Gastrocnemius medialis (tissue), 4 donors: ENCODE measurements around the gene ARHGAP26.

ENCODE experiments used
- POLR2A ChIP-seq, 2 donors: fragments of 450-650 bp; IDR thresholded peaks; one replicate each; pipeline ENCODE4 v1.6.1; 2017; ENCODE audit warnings: antibody characterized with exemption in 2 of 2, mild to moderate bottlenecking in 2 of 2, moderate library complexity in 2 of 2
- TF ChIP-seq, protein P1 (sequence below), 5 experiments: fragments of 450-650 bp in 3 of 5; fragments of 200-600 bp in 2 of 5; sonication (generic) in 2 of 5; IDR thresholded peaks in 4 of 5; conservative IDR thresholded peaks in 1 of 5; 1 replicate in 4 of 5; 2 replicates in 1 of 5; pipeline ENCODE4 v1.5.1; 2016 to 2019; ENCODE audit warnings: antibody characterized with exemption in 5 of 5, mild to moderate bottlenecking in 3 of 5, moderate library complexity in 3 of 5

DNA sequence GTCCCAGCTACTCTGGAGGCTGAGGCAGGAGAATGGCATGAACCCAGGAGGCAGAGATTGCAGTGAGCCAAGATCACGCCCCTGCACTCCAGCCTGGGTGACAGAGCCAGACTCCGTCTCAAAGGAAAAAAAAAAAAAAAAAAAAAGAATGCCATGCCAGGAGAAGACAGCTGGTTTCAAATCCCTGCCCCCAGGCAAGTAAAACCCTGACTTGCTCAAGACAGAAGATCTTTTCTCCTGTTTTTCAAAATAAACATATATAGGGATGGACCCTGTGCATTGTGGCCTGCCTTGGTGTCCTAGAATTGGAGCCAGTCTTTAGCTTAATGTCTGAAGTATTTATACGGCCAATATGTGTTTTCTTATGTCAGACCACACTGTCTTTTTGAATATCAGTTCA lies 456.2 kb downstream of the ARHGAP26 start:
- TF ChIP-seq, protein P1, sequence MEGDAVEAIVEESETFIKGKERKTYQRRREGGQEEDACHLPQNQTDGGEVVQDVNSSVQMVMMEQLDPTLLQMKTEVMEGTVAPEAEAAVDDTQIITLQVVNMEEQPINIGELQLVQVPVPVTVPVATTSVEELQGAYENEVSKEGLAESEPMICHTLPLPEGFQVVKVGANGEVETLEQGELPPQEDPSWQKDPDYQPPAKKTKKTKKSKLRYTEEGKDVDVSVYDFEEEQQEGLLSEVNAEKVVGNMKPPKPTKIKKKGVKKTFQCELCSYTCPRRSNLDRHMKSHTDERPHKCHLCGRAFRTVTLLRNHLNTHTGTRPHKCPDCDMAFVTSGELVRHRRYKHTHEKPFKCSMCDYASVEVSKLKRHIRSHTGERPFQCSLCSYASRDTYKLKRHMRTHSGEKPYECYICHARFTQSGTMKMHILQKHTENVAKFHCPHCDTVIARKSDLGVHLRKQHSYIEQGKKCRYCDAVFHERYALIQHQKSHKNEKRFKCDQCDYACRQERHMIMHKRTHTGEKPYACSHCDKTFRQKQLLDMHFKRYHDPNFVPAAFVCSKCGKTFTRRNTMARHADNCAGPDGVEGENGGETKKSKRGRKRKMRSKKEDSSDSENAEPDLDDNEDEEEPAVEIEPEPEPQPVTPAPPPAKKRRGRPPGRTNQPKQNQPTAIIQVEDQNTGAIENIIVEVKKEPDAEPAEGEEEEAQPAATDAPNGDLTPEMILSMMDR (IDR thresholded peaks at IDR 0.05 in 4 of 5, conservative IDR thresholded peaks at IDR 0.05 in 1 of 5), result no peak
- no peak for TF ChIP-seq POLR2A (IDR thresholded peaks at IDR 0.05)
